Mucosa of descending colon (tissue), 3 donors: ENCODE results near the gene PRKCD. TPM values are rescaled to one million over a fixed set of nuclear protein-coding genes. Genes with fewer than 3 reads are reported as not detected.

Experiments
- ATAC-seq: fragments of 200-7000 bp; cut with Tn5 transposase; one replicate; pipeline ENCODE4 v1.9.1; 2020; ENCODE audit warnings: mild to moderate bottlenecking, moderate library complexity
- DNase-seq, 3 donors: peaks; one replicate each; pipeline ENCODE4 v3.0.0-alpha.2; 2020
- H3K36me3 ChIP-seq: fragments of 200-600 bp; one replicate; pipeline ENCODE4 v1.8.0; 2021; ENCODE audit warnings: low read depth, mild to moderate bottlenecking
- H3K4me1 ChIP-seq: fragments of 200-600 bp; one replicate; pipeline ENCODE4 v1.8.0; 2021; ENCODE audit warnings: low read depth, mild to moderate bottlenecking
- H3K4me3 ChIP-seq: fragments of 200-600 bp; one replicate; pipeline ENCODE4 v1.8.0; 2021; ENCODE audit warnings: mild to moderate bottlenecking
- H3K9me3 ChIP-seq: fragments of 200-600 bp; one replicate; pipeline ENCODE4 v1.8.0; 2021; ENCODE audit warnings: mild to moderate bottlenecking
- intact Hi-C, 2 donors: fragments of 100-400 bp; cut with DNase I in 1 of 2; cut with micrococcal nuclease in 1 of 2; formaldehyde crosslinking; loops; one replicate each; pipeline versions ENCODE4 v1.11.0 to v1.11.1; 2022; cut with DNase I, micrococcal nuclease
- total RNA-seq, 3 donors: library from RNA; stranded (reverse); fragmentation: NEBNext Ultra II Directional in 2 of 3; extraction: Animal tissue kit (Norgen Biotek cat#: 25700) in 2 of 3; gene quantifications; one replicate each; pipeline versions ENCODE4 v1.2.1 to v1.2.4, GENCODE V29; 2021 to 2023
- TF ChIP-seq, protein P1 (sequence below): fragments of 200-600 bp; IDR thresholded peaks from one replicate; pipeline ENCODE4 v1.8.0; 2022; ENCODE audit warnings: antibody characterized with exemption, mild to moderate bottlenecking
- donor health status: DM: no; HTN: no; CAD: no; lungs with moderate emphysema.
- donor health status: DM: no; HTN: no; CAD: no.
- donor health status: DM: no; HTN: yes; CAD: no.

The PRKCD gene
- total RNA-seq, 3 donors from 2014 or later: 46.8 to 87.9 (median 83.4) TPM

DNA sequence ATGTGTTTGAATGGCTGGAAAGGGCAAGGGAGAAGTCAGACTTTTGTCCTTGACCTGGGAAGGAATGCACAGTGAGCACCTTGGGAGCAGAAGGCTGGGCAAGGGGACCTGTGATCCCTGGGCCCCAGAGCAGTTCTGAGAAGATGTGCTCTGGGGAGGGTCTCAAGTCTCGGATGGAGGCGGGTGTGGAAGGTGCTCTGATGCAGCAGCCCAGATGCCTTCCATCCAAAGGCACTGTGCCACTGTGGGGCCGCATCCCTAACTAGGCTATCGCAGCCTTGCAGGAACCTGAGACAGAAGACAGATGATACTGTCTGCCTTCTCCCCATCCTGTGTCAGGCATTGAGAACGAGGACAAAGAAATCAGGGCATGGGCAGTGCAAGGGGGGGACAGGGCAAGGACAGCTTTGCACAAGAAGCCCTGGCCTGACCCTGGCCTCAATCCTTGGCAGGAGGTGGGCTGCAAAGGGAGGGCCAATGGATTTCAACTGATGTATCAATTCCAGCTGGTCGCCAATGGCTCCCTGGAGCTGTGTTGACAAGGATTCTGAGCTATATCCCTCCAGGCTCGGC lies 14.6 kb upstream of the PRKCD start:
- no peaks in the 10 kb centered on the region for H3K9me3 ChIP-seq
- H3K4me1 ChIP-seq: peaks cover 59% of the 10 kb centered on the region
- H3K36me3 ChIP-seq: no peaks in the 10 kb centered on the region
- intact Hi-C loops: no loop called here
- DNase-seq (peak in 1 of 3 donors; percentile 42), ATAC-seq (no peak)
- no peak overlapping the region for H3K4me3 ChIP-seq
- TF ChIP-seq, protein P1, sequence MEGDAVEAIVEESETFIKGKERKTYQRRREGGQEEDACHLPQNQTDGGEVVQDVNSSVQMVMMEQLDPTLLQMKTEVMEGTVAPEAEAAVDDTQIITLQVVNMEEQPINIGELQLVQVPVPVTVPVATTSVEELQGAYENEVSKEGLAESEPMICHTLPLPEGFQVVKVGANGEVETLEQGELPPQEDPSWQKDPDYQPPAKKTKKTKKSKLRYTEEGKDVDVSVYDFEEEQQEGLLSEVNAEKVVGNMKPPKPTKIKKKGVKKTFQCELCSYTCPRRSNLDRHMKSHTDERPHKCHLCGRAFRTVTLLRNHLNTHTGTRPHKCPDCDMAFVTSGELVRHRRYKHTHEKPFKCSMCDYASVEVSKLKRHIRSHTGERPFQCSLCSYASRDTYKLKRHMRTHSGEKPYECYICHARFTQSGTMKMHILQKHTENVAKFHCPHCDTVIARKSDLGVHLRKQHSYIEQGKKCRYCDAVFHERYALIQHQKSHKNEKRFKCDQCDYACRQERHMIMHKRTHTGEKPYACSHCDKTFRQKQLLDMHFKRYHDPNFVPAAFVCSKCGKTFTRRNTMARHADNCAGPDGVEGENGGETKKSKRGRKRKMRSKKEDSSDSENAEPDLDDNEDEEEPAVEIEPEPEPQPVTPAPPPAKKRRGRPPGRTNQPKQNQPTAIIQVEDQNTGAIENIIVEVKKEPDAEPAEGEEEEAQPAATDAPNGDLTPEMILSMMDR: no peak

DNA sequence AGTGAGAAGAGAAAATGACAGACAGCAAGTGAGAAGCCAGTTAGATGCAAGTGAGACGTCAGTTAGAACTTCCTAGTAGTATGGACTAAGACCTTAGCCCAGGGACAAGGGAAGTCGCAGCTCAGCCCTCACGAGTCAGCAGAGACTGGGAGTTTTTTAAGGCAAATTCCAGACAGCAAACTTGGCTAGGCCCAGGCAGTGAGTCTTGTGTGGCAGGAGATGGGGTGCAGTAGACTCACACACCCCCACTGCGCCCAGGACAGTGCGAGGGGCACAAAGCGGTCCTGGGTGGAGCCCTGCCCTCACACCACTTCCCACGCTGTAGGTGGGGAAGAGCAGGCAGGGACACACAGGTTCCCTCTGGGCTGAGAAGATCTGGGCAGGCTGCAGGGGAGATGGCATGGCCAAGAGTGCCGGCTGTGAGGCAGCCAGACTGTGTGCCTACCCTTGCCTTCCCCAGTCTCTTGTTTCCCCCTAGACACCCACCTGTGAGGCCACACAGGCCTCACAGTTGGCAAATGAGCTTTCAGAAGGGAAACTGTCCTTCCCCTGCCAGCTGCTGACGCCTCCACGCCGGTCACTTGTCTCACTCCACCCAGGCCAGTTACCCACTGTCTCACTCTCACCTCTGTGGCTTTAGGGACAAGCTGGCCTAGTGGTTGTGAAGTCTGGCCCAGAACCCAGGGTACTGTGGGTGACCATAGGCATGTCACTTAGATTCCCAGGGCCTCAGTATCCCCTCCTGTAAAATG lies 13.7 kb upstream of the PRKCD start:
- TF ChIP-seq, protein P1: no peak
- no peak overlapping the region for H3K4me3 ChIP-seq
- H3K4me1 ChIP-seq: peaks cover 67% of the 10 kb centered on the region
- no peaks in the 10 kb centered on the region for H3K9me3 ChIP-seq
- ATAC-seq (no peak), DNase-seq (peak in 2 of 3 donors; percentile 42 to 48)
- intact Hi-C loops: no loop called here
- H3K36me3 ChIP-seq: no peaks in the 10 kb centered on the region

- Histone ChIP-seq H3K4me1 (peaks cover 68% of the 10 kb centered on the region), H3K9me3 (no peaks in the 10 kb centered on the region), H3K36me3 (no peaks in the 10 kb centered on the region), H3K4me3 (no peak overlapping the region)
- intact Hi-C loops: no loop called here
- ATAC-seq (no peak), DNase-seq (peak in 1 of 3 donors; percentile 35)
- TF ChIP-seq, protein P1: no peak
Measured at GRCh38 chr3:53147903-53148400, 13.1 kb upstream of the PRKCD start.

- TF ChIP-seq, protein P1: no peak
- intact Hi-C loops: no loop called here
- no peaks in the 10 kb centered on the region for H3K9me3 ChIP-seq
- DNase-seq (peak in 2 of 3 donors; percentile 33 to 43), ATAC-seq (no peak)
- no peak overlapping the region for H3K4me3 ChIP-seq
- H3K36me3 ChIP-seq: no peaks in the 10 kb centered on the region
- peaks cover 75% of the 10 kb centered on the region for H3K4me1 ChIP-seq
Measured at GRCh38 chr3:53149006-53149690, 11.9 kb upstream of the PRKCD start.

- no peaks in the 10 kb centered on the region for H3K36me3 ChIP-seq
- intact Hi-C loops: no loop called here
- H3K4me1 ChIP-seq: peaks cover 74% of the 10 kb centered on the region
- H3K4me3 ChIP-seq: no peak overlapping the region
- TF ChIP-seq, protein P1: no peak
- peak in 2 of 3 donors; percentile 26 to 35 for DNase-seq
- H3K9me3 ChIP-seq: no peaks in the 10 kb centered on the region
- ATAC-seq: no peak
Measured at GRCh38 chr3:53149699-53150098, 11.3 kb upstream of the PRKCD start.
